Loucy (cell line): ENCODE measurements around the gene CFAP92.

Source experiments
- EZH2phosphoT487 ChIP-seq: fragments of 200-600 bp; IDR thresholded peaks from 2 replicates; pipeline ENCODE4 v1.6.1; 2018; ENCODE audit warnings: antibody characterized with exemption, mild to moderate bottlenecking, moderate library complexity, borderline replicate concordance
- TF ChIP-seq, protein P1 (sequence below): fragments of 200-600 bp; sonication (generic); conservative IDR thresholded peaks from 2 replicates; pipeline ENCODE4 v1.5.1; 2014; ENCODE audit warnings: mild to moderate bottlenecking, antibody characterized with exemption, low read length

DNA sequence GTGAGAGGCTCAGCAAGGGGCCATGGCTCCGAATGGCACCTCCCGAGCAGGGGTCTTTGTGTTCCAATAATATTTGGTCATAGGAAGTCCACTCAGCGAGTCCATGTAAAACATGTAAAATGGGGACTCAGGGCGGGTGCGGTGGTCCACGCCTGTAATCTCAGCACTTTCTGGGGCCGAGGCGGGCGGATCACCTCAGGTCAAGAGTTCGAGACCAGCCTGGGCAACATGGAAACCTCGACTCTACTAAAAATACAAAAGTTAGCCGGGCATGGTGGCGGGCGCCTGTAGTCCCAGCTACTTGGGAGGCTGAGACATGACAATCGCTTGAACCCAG lies 33.6 kb upstream of the CFAP92 start:
- TF ChIP-seq, protein P1, sequence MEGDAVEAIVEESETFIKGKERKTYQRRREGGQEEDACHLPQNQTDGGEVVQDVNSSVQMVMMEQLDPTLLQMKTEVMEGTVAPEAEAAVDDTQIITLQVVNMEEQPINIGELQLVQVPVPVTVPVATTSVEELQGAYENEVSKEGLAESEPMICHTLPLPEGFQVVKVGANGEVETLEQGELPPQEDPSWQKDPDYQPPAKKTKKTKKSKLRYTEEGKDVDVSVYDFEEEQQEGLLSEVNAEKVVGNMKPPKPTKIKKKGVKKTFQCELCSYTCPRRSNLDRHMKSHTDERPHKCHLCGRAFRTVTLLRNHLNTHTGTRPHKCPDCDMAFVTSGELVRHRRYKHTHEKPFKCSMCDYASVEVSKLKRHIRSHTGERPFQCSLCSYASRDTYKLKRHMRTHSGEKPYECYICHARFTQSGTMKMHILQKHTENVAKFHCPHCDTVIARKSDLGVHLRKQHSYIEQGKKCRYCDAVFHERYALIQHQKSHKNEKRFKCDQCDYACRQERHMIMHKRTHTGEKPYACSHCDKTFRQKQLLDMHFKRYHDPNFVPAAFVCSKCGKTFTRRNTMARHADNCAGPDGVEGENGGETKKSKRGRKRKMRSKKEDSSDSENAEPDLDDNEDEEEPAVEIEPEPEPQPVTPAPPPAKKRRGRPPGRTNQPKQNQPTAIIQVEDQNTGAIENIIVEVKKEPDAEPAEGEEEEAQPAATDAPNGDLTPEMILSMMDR: no peak
- TF ChIP-seq EZH2phosphoT487: no peak
